Right renal pelvis (tissue), 4 donors: ENCODE results near the gene TLX1. TPM values are rescaled to one million over a fixed set of nuclear protein-coding genes. Genes with fewer than 3 reads are reported as not detected.

Source experiments
- DNase-seq, 4 donors: peaks; one replicate each; pipeline ENCODE4 v3.0.0-alpha.2; 2013; ENCODE audit warnings: low read depth in 4 of 4, low spot score in 3 of 4, missing footprints in 1 of 4
- polyA plus RNA-seq, 4 donors: library from polyadenylated mRNA; unstranded; fragments of 120-200 nt; gene quantifications; one replicate each; pipeline ENCODE4 v1.2.1, GENCODE V29; 2013; ENCODE audit not compliant: insufficient read length in 4 of 4

TLX1 gene
- polyA plus RNA-seq, 4 donors = 0.04 to 0.13 (median 0.10) TPM

GRCh38 chr10:101111547-101111946 is 19.6 kb upstream of the TLX1 start:
- no peak for DNase-seq

- no peak for DNase-seq
These were observed 18.1 kb upstream of the TLX1 start for GRCh38 chr10:101112799-101113594.

GRCh38 chr10:101113890-101114403 is 17.2 kb upstream of the TLX1 start:
- DNase-seq = no peak

- no peak for DNase-seq
These were observed 16.5 kb upstream of the TLX1 start for GRCh38 chr10:101114646-101115045.

GRCh38 chr10:101116754-101117153 is 14.3 kb upstream of the TLX1 start:
- no peak for DNase-seq

GRCh38 chr10:101118031-101118430 is 13.1 kb upstream of the TLX1 start:
- no peak for DNase-seq

GRCh38 chr10:101120520-101120883 is 10.6 kb upstream of the TLX1 start:
- DNase-seq = no peak

GRCh38 chr10:101120884-101121653 is 10.0 kb upstream of the TLX1 start:
- no peak for DNase-seq

GRCh38 chr10:101121654-101122031 is 9.5 kb upstream of the TLX1 start:
- DNase-seq = no peak

- no peak for DNase-seq
These were observed 8.6 kb upstream of the TLX1 start for GRCh38 chr10:101122270-101123084.

GRCh38 chr10:101123085-101123814 is 7.8 kb upstream of the TLX1 start:
- DNase-seq = no peak

- DNase-seq = no peak
These were observed 7.1 kb upstream of the TLX1 start for GRCh38 chr10:101123815-101124617.

GRCh38 chr10:101124933-101125332 is 6.2 kb upstream of the TLX1 start:
- no peak for DNase-seq

GRCh38 chr10:101126684-101127628 is 4.1 kb upstream of the TLX1 start:
- DNase-seq = no peak

- DNase-seq = no peak
These were observed 959 bp upstream of the TLX1 start for GRCh38 chr10:101130141-101130540.

- no peak for DNase-seq
These were observed 999 bp downstream of the TLX1 start for GRCh38 chr10:101131962-101132635.

- DNase-seq = no peak
These were observed 1.8 kb downstream of the TLX1 start for GRCh38 chr10:101132636-101133473.
